Mesodermal cell (in vitro differentiated cells): ENCODE measurements around the gene SSH2.

Source experiments
- H3K27ac ChIP-seq: 2 replicates; pipeline ENCODE4 v1.7.0; 2013; ENCODE audit warnings: mild to moderate bottlenecking, low read depth, low read length, moderate library complexity; ENCODE audit not compliant: severe bottlenecking
- H3K36me3 ChIP-seq: 2 replicates; pipeline ENCODE4 v1.7.1; 2013; ENCODE audit warnings: mild to moderate bottlenecking, low read length, moderate library complexity; ENCODE audit not compliant: control insufficient read depth, insufficient read depth
- H3K4me1 ChIP-seq: one replicate; pipeline ENCODE4 v1.7.1; 2013; ENCODE audit warnings: mild to moderate bottlenecking, low read length; ENCODE audit not compliant: insufficient read depth, control insufficient read depth, poor library complexity, severe bottlenecking
- H3K4me3 ChIP-seq: 2 replicates; pipeline ENCODE4 v1.7.0; 2013; ENCODE audit warnings: low read length, control low read depth, mild to moderate bottlenecking; ENCODE audit not compliant: insufficient read depth, poor library complexity, severe bottlenecking; ENCODE audit errors: extremely low read depth
- H3K9me3 ChIP-seq: 2 replicates; pipeline ENCODE4 v1.7.1; 2013; ENCODE audit warnings: mild to moderate bottlenecking, low read length, moderate library complexity; ENCODE audit not compliant: control insufficient read depth
- WGBS, 2 experiments: methylation state at CpG; one replicate each; pipeline ENCODE4 v1.1.5; 2013; ENCODE audit warnings: missing lambda C conversion rate in 2 of 2; ENCODE audit not compliant: insufficient coverage in 2 of 2; 5-methylcytosine and 5-hydroxymethylcytosine counted together

The SSH2 gene

GRCh38 chr17:29595107-29595942 is 334.7 kb downstream of the SSH2 start:
- no peaks in the 10 kb centered on the region for H3K36me3 ChIP-seq
- no peaks in the 10 kb centered on the region for H3K9me3 ChIP-seq
- no peak overlapping the region for H3K27ac ChIP-seq
- H3K4me3 ChIP-seq, result no peak overlapping the region
- 62 to 75% methylated on average over 4 of the region's 7 CpGs for WGBS, 2 experiments
- H3K4me1 ChIP-seq, result peaks cover 50% of the 10 kb centered on the region

- Histone ChIP-seq H3K36me3 (no peaks in the 10 kb centered on the region), H3K27ac (no peak overlapping the region), H3K9me3 (no peaks in the 10 kb centered on the region), H3K4me1 (peaks cover 56% of the 10 kb centered on the region), H3K4me3 (no peak overlapping the region)
- WGBS, 2 experiments, result 91 to 95% methylated on average over 8 to 11 of the region's 11 CpGs
Measured at GRCh38 chr17:29594519-29595090, 335.4 kb downstream of the SSH2 start.

- Histone ChIP-seq H3K27ac (no peak overlapping the region), H3K9me3 (no peaks in the 10 kb centered on the region), H3K36me3 (no peaks in the 10 kb centered on the region), H3K4me3 (peak overlapping the region; percentile 60), H3K4me1 (peaks cover 56% of the 10 kb centered on the region)
- 1 to 3% methylated on average over 44 to 48 of the region's 64 CpGs for WGBS, 2 experiments
Measured at GRCh38 chr17:29593591-29594518, 336.2 kb downstream of the SSH2 start.

GRCh38 chr17:29592850-29593551 is 337.0 kb downstream of the SSH2 start, which contains the start of gene ANKRD13B:
TSS of gene ANKRD13B (plus strand) at chr17:29593132. CDS start at chr17:29593622, 490 bp downstream.
- H3K9me3 ChIP-seq, result no peaks in the 10 kb centered on the region
- 1 to 2% methylated on average over 18 to 25 of the region's 96 CpGs for WGBS, 2 experiments
- peaks cover 58% of the 10 kb centered on the region for H3K4me1 ChIP-seq
- H3K27ac ChIP-seq, result peak within 1 kb of the TSS; percentile 36
- peak within 1 kb of the TSS; percentile 60 for H3K4me3 ChIP-seq
- H3K36me3 ChIP-seq, result no peaks in the 10 kb centered on the region

GRCh38 chr17:29591737-29592608 is 338.1 kb downstream of the SSH2 start:
- no peaks in the 10 kb centered on the region for H3K9me3 ChIP-seq
- 3 to 10% methylated on average over 5 to 9 of the region's 25 CpGs for WGBS, 2 experiments
- peaks cover 7% of the 10 kb centered on the region for H3K36me3 ChIP-seq
- peak overlapping the region; percentile 36 for H3K27ac ChIP-seq
- peaks cover 58% of the 10 kb centered on the region for H3K4me1 ChIP-seq
- peak overlapping the region; percentile 41 for H3K4me3 ChIP-seq

GRCh38 chr17:29591146-29591736 is 338.8 kb downstream of the SSH2 start:
- 1 to 2% methylated on average over 14 to 20 of the region's 31 CpGs for WGBS, 2 experiments
- Histone ChIP-seq H3K4me3 (peak overlapping the region; percentile 41), H3K4me1 (peaks cover 53% of the 10 kb centered on the region), H3K27ac (no peak overlapping the region), H3K9me3 (no peaks in the 10 kb centered on the region), H3K36me3 (peaks cover 9% of the 10 kb centered on the region)

GRCh38 chr17:29590411-29591145 is 339.4 kb downstream of the SSH2 start:
- peaks cover 53% of the 10 kb centered on the region for H3K4me1 ChIP-seq

GRCh38 chr17:29589524-29590410 is 340.3 kb downstream of the SSH2 start, which contains the start of gene GIT1:
TSS of gene GIT1 (minus strand) at chr17:29589648. CDS start at chr17:29589378, 270 bp downstream.
- WGBS, 2 experiments, result 11 to 24% methylated on average over 23 to 45 of the region's 70 CpGs
- H3K9me3 ChIP-seq, result no peaks in the 10 kb centered on the region
- peaks cover 9% of the 10 kb centered on the region for H3K36me3 ChIP-seq
- H3K4me3 ChIP-seq, result peak within 1 kb of the TSS; percentile 84
- peaks cover 54% of the 10 kb centered on the region for H3K4me1 ChIP-seq
- H3K27ac ChIP-seq, result peak within 1 kb of the TSS; percentile 13

More at GRCh38 chr17:29590411-29591145, 339.4 kb downstream of the SSH2 start:
- H3K27ac ChIP-seq, result no peak overlapping the region
- 24 to 25% methylated on average over 14 to 17 of the region's 30 CpGs for WGBS, 2 experiments
- peak overlapping the region; percentile 41 for H3K4me3 ChIP-seq
- peaks cover 9% of the 10 kb centered on the region for H3K36me3 ChIP-seq
- H3K9me3 ChIP-seq, result no peaks in the 10 kb centered on the region
